HEK293 (cell line): Measurements from ENCODE around the gene C5orf63.

Experiments
- CTCF ChIA-PET: fragments of 350-600 bp; formaldehyde crosslinking; extraction: SDS; loops from one replicate; lab custom pipeline; 2021; ENCODE audit warnings: antibody characterized with exemption; lab: Yijun Ruan, JAX
- POLR2A ChIA-PET: fragments of 300-600 bp; formaldehyde crosslinking; extraction: SDS; loops from one replicate; lab custom pipeline; 2020; ENCODE audit warnings: antibody characterized with exemption, inconsistent platforms; lab: Yijun Ruan, JAX
- H3K27ac ChIP-seq: fragments of 200-500 bp; sonication (Bioruptor generic); 2 replicates; pipeline ENCODE4 v1.5.1; 2014; ENCODE audit warnings: low read depth, low read length, control low read depth, inconsistent platforms; ENCODE audit errors: extremely low read depth
- H3K36me3 ChIP-seq, 2 experiments: fragments of 200-500 bp in 1 of 2; sonication (Bioruptor generic) in 1 of 2; 1 replicate in 1 of 2; 2 replicates in 1 of 2; pipeline ENCODE4 v1.5.1; 2014 to 2017; ENCODE audit warnings: inconsistent platforms in 2 of 2, low read length in 2 of 2; ENCODE audit not compliant: control insufficient read depth in 2 of 2, insufficient read depth in 1 of 2
- H3K4me1 ChIP-seq: fragments of 200-500 bp; sonication (Bioruptor generic); 2 replicates; pipeline ENCODE4 v1.5.1; 2014; ENCODE audit warnings: mild to moderate bottlenecking, low read length, inconsistent platforms; ENCODE audit not compliant: control insufficient read depth, insufficient read depth
- H3K4me3 ChIP-seq: 2 replicates; pipeline ENCODE4 v1.5.1; 2011; ENCODE audit warnings: low read depth, mild to moderate bottlenecking, control low read depth, low read length, moderate library complexity
- H3K9me3 ChIP-seq: fragments of 200-500 bp; sonication (Bioruptor generic); 2 replicates; pipeline ENCODE4 v1.5.1; 2014; ENCODE audit warnings: low read depth, low read length, inconsistent platforms; ENCODE audit not compliant: control insufficient read depth, insufficient read depth
- HIC1 ChIP-seq: fragments of 450-650 bp; formaldehyde crosslinking; IDR thresholded peaks from 2 replicates; pipeline ENCODE4 v1.5.1; 2016; ENCODE audit warnings: missing biosample characterization, missing genetic modification characterization
- KLF9 ChIP-seq: fragments of 450-650 bp; formaldehyde crosslinking; IDR thresholded peaks from 2 replicates; pipeline ENCODE4 v1.5.1; 2016; ENCODE audit warnings: missing biosample characterization, missing genetic modification characterization, low read depth
- PRDM10 ChIP-seq: fragments of 450-650 bp; formaldehyde crosslinking; IDR thresholded peaks from 2 replicates; pipeline ENCODE4 v1.5.1; 2016; ENCODE audit warnings: missing biosample characterization, missing genetic modification characterization
- TSHZ1 ChIP-seq: fragments of 450-650 bp; formaldehyde crosslinking; IDR thresholded peaks from 2 replicates; pipeline ENCODE4 v1.5.1; 2016; ENCODE audit warnings: missing biosample characterization, missing genetic modification characterization, borderline replicate concordance
- ZBTB20 ChIP-seq: fragments of 450-650 bp; formaldehyde crosslinking; IDR thresholded peaks from 2 replicates; pipeline ENCODE4 v1.5.1; 2016; ENCODE audit warnings: missing biosample characterization, missing genetic modification characterization
- ZBTB8A ChIP-seq: fragments of 450-650 bp; formaldehyde crosslinking; IDR thresholded peaks from 2 replicates; pipeline ENCODE4 v1.5.1; 2016; ENCODE audit warnings: missing biosample characterization, missing genetic modification characterization
- ZNF114 ChIP-seq: fragments of 450-650 bp; formaldehyde crosslinking; IDR thresholded peaks from 2 replicates; pipeline ENCODE4 v1.5.0; 2017; ENCODE audit warnings: missing biosample characterization, missing genetic modification characterization
- ZNF121 ChIP-seq: fragments of 450-650 bp; formaldehyde crosslinking; IDR thresholded peaks from 2 replicates; pipeline ENCODE4 v1.5.1; 2016; ENCODE audit warnings: missing biosample characterization, missing genetic modification characterization
- ZNF140 ChIP-seq: fragments of 450-650 bp; formaldehyde crosslinking; IDR thresholded peaks from 2 replicates; pipeline ENCODE4 v1.5.1; 2016; ENCODE audit warnings: missing biosample characterization, missing genetic modification characterization
- ZNF19 ChIP-seq: fragments of 450-650 bp; formaldehyde crosslinking; IDR thresholded peaks from 2 replicates; pipeline ENCODE4; 2016; ENCODE audit warnings: missing biosample characterization, missing genetic modification characterization, low read depth
- ZNF23 ChIP-seq: fragments of 450-650 bp; formaldehyde crosslinking; IDR thresholded peaks from 2 replicates; pipeline ENCODE4 v1.5.1; 2016; ENCODE audit warnings: missing biosample characterization, missing genetic modification characterization, borderline replicate concordance
- ZNF280D ChIP-seq: fragments of 450-650 bp; formaldehyde crosslinking; IDR thresholded peaks from 2 replicates; pipeline ENCODE4 v1.5.1; 2016; ENCODE audit warnings: missing biosample characterization, missing genetic modification characterization
- ZNF473 ChIP-seq: fragments of 450-650 bp; formaldehyde crosslinking; IDR thresholded peaks from 2 replicates; pipeline ENCODE4 v1.5.1; 2017; ENCODE audit warnings: missing biosample characterization, missing genetic modification characterization
- ZNF529 ChIP-seq: fragments of 450-650 bp; formaldehyde crosslinking; IDR thresholded peaks from 2 replicates; pipeline ENCODE4 v1.5.1; 2017; ENCODE audit warnings: missing genetic modification characterization, missing biosample characterization; ENCODE audit not compliant: insufficient replicate concordance
- ZNF544 ChIP-seq: fragments of 450-650 bp; formaldehyde crosslinking; IDR thresholded peaks from 2 replicates; pipeline ENCODE4 v1.5.0; 2017; ENCODE audit warnings: missing biosample characterization, missing genetic modification characterization
- ZNF561 ChIP-seq: fragments of 450-650 bp; IDR thresholded peaks from 2 replicates; pipeline ENCODE4 v1.5.1; 2018; ENCODE audit warnings: missing biosample characterization, missing genetic modification characterization, borderline replicate concordance
- ZNF610 ChIP-seq: fragments of 450-650 bp; formaldehyde crosslinking; IDR thresholded peaks from 2 replicates; pipeline ENCODE4 v1.5.1; 2016; ENCODE audit warnings: missing biosample characterization, missing genetic modification characterization, borderline replicate concordance
- ZNF621 ChIP-seq: fragments of 450-650 bp; formaldehyde crosslinking; IDR thresholded peaks from 2 replicates; pipeline ENCODE4 v1.5.1; 2017; ENCODE audit warnings: missing biosample characterization, missing genetic modification characterization
- ZNF623 ChIP-seq: fragments of 450-650 bp; formaldehyde crosslinking; IDR thresholded peaks from 2 replicates; pipeline ENCODE4 v1.5.1; 2016; ENCODE audit warnings: missing biosample characterization, missing genetic modification characterization
- ZNF654 ChIP-seq: fragments of 450-650 bp; formaldehyde crosslinking; IDR thresholded peaks from 2 replicates; pipeline ENCODE4 v1.5.1; 2016; ENCODE audit warnings: low read depth, missing biosample characterization, missing genetic modification characterization
- ZNF76 ChIP-seq: fragments of 450-650 bp; formaldehyde crosslinking; IDR thresholded peaks from 2 replicates; pipeline ENCODE4; 2016; ENCODE audit warnings: low read depth, missing biosample characterization, missing genetic modification characterization, borderline replicate concordance
- ZNF830 ChIP-seq: fragments of 450-650 bp; IDR thresholded peaks from 2 replicates; pipeline ENCODE4 v1.5.0; 2018; ENCODE audit warnings: missing biosample characterization, missing genetic modification characterization, low read depth, mild to moderate bottlenecking, moderate library complexity

C5orf63 gene

GRCh38 chr5:127030259-127031146, 42.8 kb downstream of the C5orf63 start, which contains the start of gene MARCHF3 (continued):
- TF ChIP-seq HIC1: peak; percentile 42; the same call in 1 of the 2 replicates
- 0 out of 2 replicates have a peak, but pooled peaks have one; percentile 39 for TF ChIP-seq TSHZ1 (tag by site-specific recombination)
- TF ChIP-seq KLF9 (tag by site-specific recombination): peak; percentile 53; the same call in 1 of the 2 replicates
- TF ChIP-seq ZNF19 (tag by site-specific recombination): no peak
- TF ChIP-seq ZNF140 (tag by site-specific recombination): no peak
- TF ChIP-seq ZNF121 (tag by site-specific recombination): no peak
- TF ChIP-seq ZNF623: no peak; the same call in 1 of the 2 replicates
- peak; percentile 18; the same call in 1 of the 2 replicates for TF ChIP-seq ZNF610
- no peak for TF ChIP-seq ZNF654 (tag by site-specific recombination)
- no peak for TF ChIP-seq ZNF280D (tag by site-specific recombination)
- no peak for TF ChIP-seq ZNF114 (tag by site-specific recombination)
- TF ChIP-seq ZNF23 (tag by site-specific recombination): no peak
- TF ChIP-seq, all 188 proteins: peak for 59

GRCh38 chr5:127029581-127030258, 43.6 kb downstream of the C5orf63 start:
- ChIA-PET CTCF (interaction anchor here (0.7 kb wide), 1 partner anchor 10 kb away, joined by 3 read pairs; no protein-coding TSS in a partner anchor), POLR2A (no interaction called here)
- H3K4me1 ChIP-seq: peaks cover 19% of the 10 kb centered on the region
- no peaks in the 10 kb centered on the region for H3K9me3 ChIP-seq
- peak overlapping the region; percentile 70 for H3K4me3 ChIP-seq
- no peaks in the 10 kb centered on the region for H3K36me3 ChIP-seq
- peak overlapping the region; percentile 78 for H3K27ac ChIP-seq
- 0 out of 2 replicates have a peak, but pooled peaks have one; percentile 18 for TF ChIP-seq ZNF76 (tag by site-specific recombination)
- TF ChIP-seq ZNF473 (tag by site-specific recombination): no peak
- no peak for TF ChIP-seq ZNF830 (tag by site-specific recombination)
- TF ChIP-seq ZNF529: no peak
- TF ChIP-seq ZNF544 (tag by site-specific recombination): no peak
- 0 out of 2 replicates have a peak, but pooled peaks have one; percentile 40 for TF ChIP-seq ZNF561 (tag by site-specific recombination)
- TF ChIP-seq PRDM10: no peak
- TF ChIP-seq ZNF621 (tag by site-specific recombination): no peak
- peak; percentile 63; the same call in 1 of the 2 replicates for TF ChIP-seq ZBTB20
- TF ChIP-seq ZBTB8A (tag by site-specific recombination): peak; percentile 32; the same call in 1 of the 2 replicates
